Endothelial cell of umbilical vein (primary cell): Measurements from ENCODE around the gene ADD2.

Experiments
- CTCF ChIP-seq, 2 donors: IDR thresholded peaks; 1 replicate in 1 of 2; 2 replicates in 1 of 2; pipeline ENCODE4 v1.5.1; 2011; ENCODE audit warnings: low read length in 2 of 2, mild to moderate bottlenecking in 2 of 2, moderate library complexity in 2 of 2, control low read depth in 1 of 2, inconsistent platforms in 1 of 2, low read depth in 1 of 2; ENCODE audit not compliant: insufficient read depth in 1 of 2; ENCODE audit errors: extremely low read depth in 1 of 2
- GATA2 ChIP-seq: IDR thresholded peaks from 2 replicates; pipeline ENCODE4 v1.7.0; 2011; ENCODE audit warnings: low read depth, mild to moderate bottlenecking, moderate library complexity, mixed read lengths, low read length; ENCODE audit not compliant: insufficient read length, insufficient read depth
- MAX ChIP-seq: IDR thresholded peaks from 2 replicates; pipeline ENCODE4 v1.6.1; 2011; ENCODE audit not compliant: insufficient read depth, insufficient read length
- POLR2AphosphoS5 ChIP-seq: IDR thresholded peaks from 2 replicates; pipeline ENCODE4 v1.6.1; 2012; ENCODE audit warnings: low read depth, mild to moderate bottlenecking, control low read depth, low read length, moderate library complexity; ENCODE audit not compliant: insufficient read depth

- TF ChIP-seq CTCF (IDR thresholded peaks at IDR 0.05; ENCODE audit: extremely low read depth in 1 of 2, insufficient read depth in 1 of 2, low read depth in 1 of 2, low read length in 2 of 2) (no peak), POLR2AphosphoS5 (no peak), MAX (no peak), GATA2 (no peak)
Measured at GRCh38 chr2:70772486-70773155, 4.6 kb upstream of the ADD2 start.
